GM12864 (cell line): ENCODE data around the gene EDC3.

ENCODE experiments used
- DNase-seq: peaks from one replicate; pipeline ENCODE4 v3.0.0-alpha.2; 2011; ENCODE audit warnings: low read depth
- H3K4me3 ChIP-seq: 2 replicates; pipeline ENCODE4 v1.5.1; 2011; ENCODE audit warnings: mild to moderate bottlenecking, low read depth, low read length, control low read depth
- TF ChIP-seq, protein P1 (sequence below): IDR thresholded peaks from 2 replicates; pipeline ENCODE4 v1.5.1; 2011; ENCODE audit warnings: low read depth, mild to moderate bottlenecking, moderate library complexity, low read length, control low read depth, inconsistent platforms; ENCODE audit errors: missing control alignments

The EDC3 gene

DNA sequence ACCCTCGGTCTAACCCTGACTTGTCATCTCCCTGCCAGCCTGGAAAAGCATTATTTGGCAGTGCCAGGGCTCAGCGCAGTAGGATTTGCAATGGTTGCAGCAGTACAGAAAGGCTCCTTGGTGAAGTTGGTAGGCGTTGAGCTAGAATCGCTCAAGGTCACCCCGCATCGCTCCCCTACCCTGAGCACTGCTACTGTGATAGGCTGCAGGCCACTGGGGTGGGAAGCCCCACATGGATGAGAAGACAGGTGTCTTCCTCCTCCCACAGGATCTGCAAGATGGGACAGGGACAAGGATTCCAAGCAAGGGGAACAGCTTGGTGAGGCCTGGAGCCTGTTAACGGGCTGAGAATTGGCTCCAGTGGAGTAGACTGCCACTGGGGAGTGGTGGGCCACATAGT, 69.5 kb downstream of the EDC3 start:
- H3K4me3 ChIP-seq = no peak overlapping the region
- TF ChIP-seq, protein P1, sequence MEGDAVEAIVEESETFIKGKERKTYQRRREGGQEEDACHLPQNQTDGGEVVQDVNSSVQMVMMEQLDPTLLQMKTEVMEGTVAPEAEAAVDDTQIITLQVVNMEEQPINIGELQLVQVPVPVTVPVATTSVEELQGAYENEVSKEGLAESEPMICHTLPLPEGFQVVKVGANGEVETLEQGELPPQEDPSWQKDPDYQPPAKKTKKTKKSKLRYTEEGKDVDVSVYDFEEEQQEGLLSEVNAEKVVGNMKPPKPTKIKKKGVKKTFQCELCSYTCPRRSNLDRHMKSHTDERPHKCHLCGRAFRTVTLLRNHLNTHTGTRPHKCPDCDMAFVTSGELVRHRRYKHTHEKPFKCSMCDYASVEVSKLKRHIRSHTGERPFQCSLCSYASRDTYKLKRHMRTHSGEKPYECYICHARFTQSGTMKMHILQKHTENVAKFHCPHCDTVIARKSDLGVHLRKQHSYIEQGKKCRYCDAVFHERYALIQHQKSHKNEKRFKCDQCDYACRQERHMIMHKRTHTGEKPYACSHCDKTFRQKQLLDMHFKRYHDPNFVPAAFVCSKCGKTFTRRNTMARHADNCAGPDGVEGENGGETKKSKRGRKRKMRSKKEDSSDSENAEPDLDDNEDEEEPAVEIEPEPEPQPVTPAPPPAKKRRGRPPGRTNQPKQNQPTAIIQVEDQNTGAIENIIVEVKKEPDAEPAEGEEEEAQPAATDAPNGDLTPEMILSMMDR = no peak
- no peak for DNase-seq

DNA sequence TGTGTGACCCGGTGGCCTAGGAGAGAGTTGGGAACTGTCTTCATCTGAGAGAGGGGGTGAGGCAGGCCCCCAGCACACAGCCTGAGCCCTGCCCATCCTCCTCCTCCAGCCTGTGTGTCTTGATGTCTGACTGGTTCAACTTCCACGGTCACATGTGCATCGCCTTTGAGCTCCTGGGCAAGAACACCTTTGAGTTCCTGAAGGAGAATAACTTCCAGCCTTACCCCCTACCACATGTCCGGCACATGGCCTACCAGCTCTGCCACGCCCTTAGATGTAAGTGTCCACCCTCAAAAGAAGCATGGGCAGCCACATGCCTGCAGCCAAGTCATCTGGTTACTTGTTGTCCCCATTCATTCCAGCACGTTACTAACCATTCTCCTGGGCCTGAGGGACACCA, 70.1 kb downstream of the EDC3 start:
- TF ChIP-seq, protein P1 = no peak
- DNase-seq = no peak
- no peak overlapping the region for H3K4me3 ChIP-seq

DNA sequence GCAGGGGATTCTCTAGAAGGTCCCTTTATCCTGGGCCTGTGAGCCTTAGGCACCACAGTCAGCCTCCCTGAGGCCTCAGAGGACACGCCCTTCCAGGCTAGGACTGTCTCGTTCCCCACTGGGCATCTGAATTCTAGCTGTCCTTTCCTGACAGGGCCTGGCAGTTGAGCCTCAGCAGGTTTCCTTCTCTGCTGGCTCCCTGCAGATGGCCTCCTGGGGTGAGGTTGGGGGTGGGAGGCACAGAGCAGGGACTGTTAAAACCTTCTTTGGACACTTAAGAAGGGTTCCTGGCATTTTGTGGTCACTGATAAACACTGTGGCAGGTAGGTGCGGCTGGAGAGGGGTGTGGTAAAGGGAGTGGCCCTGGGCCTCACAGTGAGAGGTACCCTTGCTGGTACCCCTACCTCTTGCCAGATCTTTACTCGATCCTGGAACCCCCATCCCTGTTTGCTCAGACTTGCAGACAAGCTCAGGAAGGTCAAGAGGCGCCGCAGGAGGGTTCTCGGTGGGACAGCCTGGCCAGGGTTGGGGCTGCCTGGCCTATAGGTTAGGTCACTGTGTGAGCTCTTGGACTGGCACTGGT, 71.7 kb downstream of the EDC3 start:
- H3K4me3 ChIP-seq = no peak overlapping the region
- DNase-seq = no peak
- TF ChIP-seq, protein P1 = no peak

DNA sequence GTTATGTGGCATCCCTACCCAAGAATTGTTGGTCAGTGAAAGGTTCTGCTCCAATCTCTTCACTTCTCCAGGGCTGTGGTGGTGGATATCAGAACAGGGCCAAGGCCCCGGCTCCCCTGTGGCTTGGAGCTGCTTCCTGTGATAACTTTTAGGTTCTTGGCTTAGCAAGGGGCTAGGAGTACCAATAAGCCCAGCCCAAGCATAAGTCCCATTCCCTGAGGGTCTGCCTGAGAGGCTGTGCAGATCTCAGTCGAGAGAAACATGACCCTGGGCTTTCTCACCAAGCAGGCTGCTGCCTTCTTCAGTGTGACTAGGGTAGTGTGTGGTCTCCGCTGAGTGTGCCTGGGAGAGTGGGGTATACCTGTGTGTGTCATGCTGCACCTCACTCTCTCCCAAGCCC, 73.1 kb downstream of the EDC3 start:
- TF ChIP-seq, protein P1 = no peak
- no peak overlapping the region for H3K4me3 ChIP-seq
- no peak for DNase-seq

DNA sequence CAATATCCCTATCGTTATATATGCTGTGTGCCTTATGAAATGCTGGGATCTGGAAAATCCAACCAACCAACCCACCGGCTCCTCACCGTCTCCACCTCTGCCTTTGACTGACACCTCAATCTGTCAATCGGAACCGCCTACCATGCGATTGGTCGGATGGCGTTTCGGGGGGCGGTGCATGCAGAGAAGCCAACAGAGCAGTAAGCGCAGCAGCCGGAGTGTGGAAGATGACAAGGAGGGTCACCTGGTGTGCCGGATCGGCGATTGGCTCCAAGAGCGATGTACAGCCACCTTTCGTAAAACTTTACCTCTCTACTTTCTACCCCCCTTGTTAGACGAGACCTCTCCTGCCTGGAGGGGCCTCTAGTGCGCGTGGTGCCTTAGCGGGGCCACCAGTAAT, 73.9 kb downstream of the EDC3 start:
- DNase-seq = no peak
- no peak overlapping the region for H3K4me3 ChIP-seq
- TF ChIP-seq, protein P1 = no peak

DNA sequence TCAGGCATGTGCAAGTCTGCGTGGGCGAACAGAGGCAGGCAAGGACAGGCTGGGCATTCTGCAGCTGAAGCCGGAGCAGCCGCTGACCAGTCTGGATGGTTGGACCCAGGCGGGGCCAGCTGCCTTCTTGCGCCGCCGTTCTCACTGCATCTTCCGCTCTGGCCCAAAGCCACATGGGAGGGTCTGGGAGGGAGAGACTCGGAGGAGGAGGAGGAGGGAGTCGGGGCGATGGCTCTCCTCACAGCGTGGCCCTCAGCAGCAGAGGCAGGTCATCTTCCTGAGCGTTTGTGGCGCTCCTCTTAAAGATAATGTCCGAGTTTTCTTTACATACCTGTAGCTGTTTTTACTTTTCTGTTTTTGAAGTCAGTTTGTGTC, 74.3 kb downstream of the EDC3 start:
- no peak overlapping the region for H3K4me3 ChIP-seq
- TF ChIP-seq, protein P1 = no peak
- no peak for DNase-seq
